ENCODE data around the gene ADARB1.

GRCh38 chr21:45153358-45154318, 79.3 kb downstream of the ADARB1 start:
- TF ChIP-seq CTCF (IDR thresholded peaks at IDR 0.05) (no peak), POLR2A (IDR thresholded peaks at IDR 0.05) (no peak)
